GM23248 (cell line): ENCODE data around the gene DCDC1. TPM values are rescaled to one million over a fixed set of nuclear protein-coding genes. Genes with fewer than 3 reads are reported as not detected.
"Not testable (repeated sequence)": the region's sequence is repeated elsewhere in the genome, so short reads cannot be mapped to it uniquely, and the experiment has no call there.

Experiments used
- DNase-seq: peaks from one replicate; pipeline ENCODE4 v3.0.0-alpha.2; 2015
- H2AFZ ChIP-seq: fragments of 200-600 bp; sonication (generic); 2 replicates; pipeline ENCODE4 v1.6.1; 2016; ENCODE audit warnings: antibody characterized with exemption
- H3F3A ChIP-seq: fragments of 200-600 bp; sonication (generic); 2 replicates; pipeline ENCODE4 v1.6.1; 2016; ENCODE audit warnings: mild to moderate bottlenecking, antibody characterized with exemption, mixed run types; ENCODE audit not compliant: insufficient read depth
- H3K27ac ChIP-seq: fragments of 200-600 bp; sonication (generic); 2 replicates; pipeline ENCODE4 v1.5.1; 2016; ENCODE audit warnings: mild to moderate bottlenecking
- H3K27me3 ChIP-seq: fragments of 200-600 bp; sonication (generic); replicated peaks from 2 replicates; pipeline ENCODE4 v1.6.1; 2016; ENCODE audit warnings: mild to moderate bottlenecking; ENCODE audit not compliant: insufficient read depth
- H3K36me3 ChIP-seq: fragments of 200-600 bp; sonication (generic); 2 replicates; pipeline ENCODE4 v1.6.1; 2016; ENCODE audit warnings: low read depth, mild to moderate bottlenecking
- H3K4me1 ChIP-seq: fragments of 200-600 bp; sonication (generic); 2 replicates; pipeline ENCODE4 v1.6.1; 2016; ENCODE audit warnings: mild to moderate bottlenecking; ENCODE audit not compliant: insufficient read depth
- H3K4me2 ChIP-seq: fragments of 200-600 bp; sonication (generic); one replicate; pipeline ENCODE4 v1.6.1; 2016; ENCODE audit warnings: mild to moderate bottlenecking; ENCODE audit not compliant: unreplicated experiment
- H3K4me3 ChIP-seq: fragments of 200-600 bp; sonication (generic); 2 replicates; pipeline ENCODE4 v1.5.1; 2016; ENCODE audit warnings: mild to moderate bottlenecking
- H3K79me2 ChIP-seq: fragments of 200-600 bp; sonication (generic); 2 replicates; pipeline ENCODE4 v1.6.1; 2016; ENCODE audit warnings: mild to moderate bottlenecking; ENCODE audit not compliant: insufficient read depth
- H3K9ac ChIP-seq: fragments of 200-600 bp; sonication (generic); 2 replicates; pipeline ENCODE4 v1.6.1; 2016; ENCODE audit warnings: mild to moderate bottlenecking
- H3K9me2 ChIP-seq: fragments of 200-600 bp; sonication (generic); 2 replicates; pipeline ENCODE4 v1.6.1; 2016; ENCODE audit warnings: mixed run types, mild to moderate bottlenecking, moderate library complexity; ENCODE audit not compliant: insufficient read depth
- H3K9me3 ChIP-seq: fragments of 200-600 bp; sonication (generic); one replicate; pipeline ENCODE4 v1.6.1; 2017; ENCODE audit warnings: low read depth
- H4K20me1 ChIP-seq: fragments of 200-600 bp; sonication (generic); 2 replicates; pipeline ENCODE4 v1.6.0; 2016; ENCODE audit not compliant: insufficient read depth
- EZH2 ChIP-seq: fragments of 200-600 bp; sonication (generic); IDR thresholded peaks from 2 replicates; pipeline ENCODE4 v1.6.1; 2018; ENCODE audit warnings: antibody characterized with exemption, mild to moderate bottlenecking; ENCODE audit not compliant: insufficient read depth, poor library complexity, severe bottlenecking
- EZH2phosphoT487 ChIP-seq: fragments of 200-600 bp; sonication (generic); IDR thresholded peaks from 2 replicates; pipeline ENCODE4 v1.6.1; 2018; ENCODE audit warnings: antibody characterized with exemption, moderate library complexity, mild to moderate bottlenecking, low read depth; ENCODE audit not compliant: insufficient read depth
- WGBS, 2 experiments: methylation state at CpG; one replicate each; pipeline ENCODE4 v1.1.6; 2015 to 2017; ENCODE audit warnings: low lambda C conversion rate in 2 of 2, low coverage in 1 of 2; ENCODE audit errors: missing lambda C conversion rate in 2 of 2; 5-methylcytosine and 5-hydroxymethylcytosine counted together
- in situ Hi-C: fragments of 300-500 bp; cut with MboI; formaldehyde crosslinking; loops from 2 replicates; pipeline ENCODE4 v1.15.0; 2020
- polyA plus RNA-seq: library from polyadenylated mRNA; unstranded; fragments of >200 nt; fragmentation: Nextera tagmentation; extraction: Ambion mirVana; gene quantifications from 2 replicates; pipeline ENCODE4 v1.2.1, GENCODE V29; 2016
- total RNA-seq: library from RNA; depleted of rRNA; stranded (reverse); fragments of >200 nt; shearing (Covaris generic); gene quantifications from 2 replicates; pipeline ENCODE4 v1.2.3, GENCODE V29; 2014

The DCDC1 gene
- total and polyA plus RNA-seq, 2 experiments from 2014 or later: not detected

DNA sequence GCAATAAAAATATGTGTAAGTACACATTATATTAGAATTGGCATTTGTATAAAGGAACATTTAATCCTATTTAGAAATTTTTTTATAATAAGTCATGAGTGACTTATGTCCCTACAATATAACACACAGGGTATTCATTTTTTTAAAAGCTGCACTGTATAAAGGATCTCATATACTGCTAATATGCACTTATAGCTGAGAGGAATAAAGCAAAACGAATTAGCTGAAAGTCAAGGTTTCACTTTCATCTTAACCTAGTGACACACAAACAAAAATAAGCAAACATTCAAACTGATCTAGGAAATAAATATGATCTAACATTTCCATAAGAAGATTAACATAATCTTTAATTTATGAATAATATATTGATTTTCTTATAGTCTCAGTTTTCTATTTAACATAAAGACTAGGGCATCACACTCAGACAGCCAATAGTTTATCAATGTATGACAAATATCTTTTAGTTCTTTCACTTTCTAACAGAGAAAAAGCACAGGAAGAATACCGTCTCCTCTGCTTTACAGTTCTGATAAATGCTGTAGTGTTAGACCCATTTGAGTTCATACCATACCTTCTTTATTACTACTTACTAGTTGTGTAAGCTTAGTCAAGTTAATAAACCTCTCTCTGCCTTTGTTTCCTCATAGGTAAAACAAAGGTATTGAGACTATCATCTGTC, 42.9 kb downstream of the DCDC1 start:
- in situ Hi-C loops: no loop called here
- DNase-seq: no peak

DNA sequence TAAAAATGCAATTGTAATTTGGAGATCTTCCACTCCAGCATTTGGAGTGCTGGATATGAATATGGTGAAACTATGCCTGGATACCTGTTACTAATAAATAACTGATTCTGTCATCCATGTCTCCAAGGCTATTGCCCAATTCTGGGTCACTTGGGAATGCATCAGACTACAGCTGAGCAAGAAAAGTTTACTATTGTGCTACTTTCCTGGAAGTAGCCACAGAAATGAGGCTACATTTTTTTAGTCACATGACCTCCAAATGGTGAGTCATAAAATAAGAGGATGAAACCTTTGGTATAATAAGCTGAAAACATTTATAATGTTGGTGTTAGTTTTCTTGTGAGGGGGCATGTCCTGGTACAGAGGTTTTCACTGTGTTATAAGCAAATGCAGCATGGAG, 44.4 kb downstream of the DCDC1 start:
- in situ Hi-C loops: no loop called here
- no peak overlapping the region for H3K4me2 ChIP-seq
- H3K36me3 ChIP-seq: no peaks in the 10 kb centered on the region
- DNase-seq: peak; percentile 69
- no peaks in the 10 kb centered on the region for H3K27me3 ChIP-seq
- H3F3A ChIP-seq: no peaks in the 10 kb centered on the region
- no peaks in the 10 kb centered on the region; the same call in 1 of the 2 replicates for H3K4me1 ChIP-seq
- H3K27ac ChIP-seq: no peak overlapping the region
- TF ChIP-seq EZH2: no peak
- TF ChIP-seq EZH2phosphoT487: no peak
- H2AFZ ChIP-seq: no peak overlapping the region
- H3K9ac ChIP-seq: no peak overlapping the region
- H4K20me1 ChIP-seq: no peaks in the 10 kb centered on the region
- no peaks in the 10 kb centered on the region for H3K9me2 ChIP-seq
- H3K9me3 ChIP-seq: no peaks in the 10 kb centered on the region
- H3K4me3 ChIP-seq: no peak overlapping the region
- no peaks in the 10 kb centered on the region for H3K79me2 ChIP-seq

More for the DNA sequence above, 42.9 kb downstream of the DCDC1 start:
- no peaks in the 10 kb centered on the region for H3F3A ChIP-seq
- H3K9ac ChIP-seq: no peak overlapping the region
- H3K4me2 ChIP-seq: no peak overlapping the region
- no peaks in the 10 kb centered on the region for H3K79me2 ChIP-seq
- H3K36me3 ChIP-seq: no peaks in the 10 kb centered on the region
- H3K4me1 ChIP-seq: no peaks in the 10 kb centered on the region; the same call in 1 of the 2 replicates
- no peaks in the 10 kb centered on the region for H3K9me3 ChIP-seq
- no peaks in the 10 kb centered on the region for H3K9me2 ChIP-seq
- WGBS, 2 experiments: 36 to 39% methylated on average over 2 of the region's 2 CpGs
- H4K20me1 ChIP-seq: no peaks in the 10 kb centered on the region
- H2AFZ ChIP-seq: no peak overlapping the region
- no peak overlapping the region for H3K27ac ChIP-seq
- TF ChIP-seq EZH2phosphoT487: no peak
- no peak for TF ChIP-seq EZH2
- H3K4me3 ChIP-seq: no peak overlapping the region
- no peaks in the 10 kb centered on the region for H3K27me3 ChIP-seq

- H3F3A ChIP-seq: no peaks in the 10 kb centered on the region
- no peaks in the 10 kb centered on the region for H3K9me2 ChIP-seq
- no peaks in the 10 kb centered on the region for H3K36me3 ChIP-seq
- H3K27ac ChIP-seq: no peak overlapping the region
- DNase-seq: no peak
- in situ Hi-C loops: no loop called here
- H2AFZ ChIP-seq: no peak overlapping the region
- 68 to 70% methylated on average over 4 of the region's 4 CpGs for WGBS, 2 experiments
- H3K9ac ChIP-seq: no peak overlapping the region
- H3K79me2 ChIP-seq: no peaks in the 10 kb centered on the region
- no peaks in the 10 kb centered on the region for H3K9me3 ChIP-seq
- no peak for TF ChIP-seq EZH2
- TF ChIP-seq EZH2phosphoT487: no peak
- no peak overlapping the region for H3K4me3 ChIP-seq
- H3K27me3 ChIP-seq: no peaks in the 10 kb centered on the region
- no peaks in the 10 kb centered on the region; the same call in 1 of the 2 replicates for H3K4me1 ChIP-seq
- no peak overlapping the region for H3K4me2 ChIP-seq
- no peaks in the 10 kb centered on the region for H4K20me1 ChIP-seq
Measured at GRCh38 chr11:31323145-31323544, 46.4 kb downstream of the DCDC1 start.

- H3K79me2 ChIP-seq, H3K4me2 ChIP-seq, H3K36me3 ChIP-seq, H4K20me1 ChIP-seq, H3K4me3 ChIP-seq, H3K9me2 ChIP-seq, H3K9ac ChIP-seq, H3K27me3 ChIP-seq, in situ Hi-C loops, H3F3A ChIP-seq, H3K27ac ChIP-seq, H2AFZ ChIP-seq, DNase-seq, H3K9me3 ChIP-seq, H3K4me1 ChIP-seq: not testable (repeated sequence)
- WGBS, 2 experiments: 74 to 76% methylated on average over 15 of the region's 15 CpGs
Measured at GRCh38 chr11:31321494-31321893, 48.0 kb downstream of the DCDC1 start.

DNA sequence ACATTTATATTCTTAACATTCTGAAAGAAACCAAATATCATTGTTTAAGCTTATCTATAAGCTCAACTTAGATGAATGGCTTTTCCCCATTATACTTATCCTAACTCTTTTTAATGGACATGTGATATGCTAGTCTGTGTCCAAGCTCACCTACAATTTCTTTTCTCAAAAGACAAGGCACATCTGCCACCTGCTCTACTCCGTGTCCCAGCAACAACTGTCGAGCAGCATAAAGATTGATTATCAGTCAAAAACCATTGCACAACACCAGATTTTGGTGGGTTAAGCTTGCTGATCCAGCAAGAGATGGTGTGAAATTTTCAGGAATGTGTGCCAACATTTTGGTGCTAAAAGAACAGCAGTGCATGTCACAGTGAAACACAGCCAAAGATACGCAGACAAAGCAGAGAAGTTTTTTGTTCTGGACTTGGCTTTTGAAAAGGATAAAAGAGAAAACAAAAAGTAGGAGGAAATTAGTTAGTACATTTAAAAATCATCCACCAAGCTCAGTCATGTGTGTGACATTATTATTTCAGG, 65.8 kb downstream of the DCDC1 start:
- no peaks in the 10 kb centered on the region for H3K9me2 ChIP-seq
- H3K27me3 ChIP-seq: peaks cover 5% of the 10 kb centered on the region; the same call in 1 of the 2 replicates
- H3K36me3 ChIP-seq: no peaks in the 10 kb centered on the region
- no peak overlapping the region for H3K4me3 ChIP-seq
- H4K20me1 ChIP-seq: no peaks in the 10 kb centered on the region
- no peak for DNase-seq
- H3K4me1 ChIP-seq: no peaks in the 10 kb centered on the region
- 5% methylated on average over 3 of the region's 3 CpGs for WGBS, 2 experiments
- no peaks in the 10 kb centered on the region for H3K79me2 ChIP-seq
- no peaks in the 10 kb centered on the region for H3K9me3 ChIP-seq
- no peak overlapping the region for H2AFZ ChIP-seq
- no peak overlapping the region for H3K27ac ChIP-seq
- no peak overlapping the region for H3K4me2 ChIP-seq
- in situ Hi-C loops: no loop called here
- H3F3A ChIP-seq: no peaks in the 10 kb centered on the region
- no peak overlapping the region for H3K9ac ChIP-seq
- no peak for TF ChIP-seq EZH2phosphoT487
- no peak for TF ChIP-seq EZH2
